ENCODE measurements around the gene CRB1.

GRCh38 chr1:197448121-197448779 is 180.2 kb downstream of the CRB1 start:
- TF ChIP-seq, protein P1, sequence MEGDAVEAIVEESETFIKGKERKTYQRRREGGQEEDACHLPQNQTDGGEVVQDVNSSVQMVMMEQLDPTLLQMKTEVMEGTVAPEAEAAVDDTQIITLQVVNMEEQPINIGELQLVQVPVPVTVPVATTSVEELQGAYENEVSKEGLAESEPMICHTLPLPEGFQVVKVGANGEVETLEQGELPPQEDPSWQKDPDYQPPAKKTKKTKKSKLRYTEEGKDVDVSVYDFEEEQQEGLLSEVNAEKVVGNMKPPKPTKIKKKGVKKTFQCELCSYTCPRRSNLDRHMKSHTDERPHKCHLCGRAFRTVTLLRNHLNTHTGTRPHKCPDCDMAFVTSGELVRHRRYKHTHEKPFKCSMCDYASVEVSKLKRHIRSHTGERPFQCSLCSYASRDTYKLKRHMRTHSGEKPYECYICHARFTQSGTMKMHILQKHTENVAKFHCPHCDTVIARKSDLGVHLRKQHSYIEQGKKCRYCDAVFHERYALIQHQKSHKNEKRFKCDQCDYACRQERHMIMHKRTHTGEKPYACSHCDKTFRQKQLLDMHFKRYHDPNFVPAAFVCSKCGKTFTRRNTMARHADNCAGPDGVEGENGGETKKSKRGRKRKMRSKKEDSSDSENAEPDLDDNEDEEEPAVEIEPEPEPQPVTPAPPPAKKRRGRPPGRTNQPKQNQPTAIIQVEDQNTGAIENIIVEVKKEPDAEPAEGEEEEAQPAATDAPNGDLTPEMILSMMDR (IDR thresholded peaks at IDR 0.05; ENCODE audit: insufficient read depth, low read depth, low read length): no peak
- TF ChIP-seq EZH2 (IDR thresholded peaks at IDR 0.05; ENCODE audit: insufficient read depth, low read length): no peak

Data from astrocyte (in vitro differentiated cells and primary cell).